Lung (tissue), 12 donors: ENCODE data around the gene FUS. TPM values are rescaled to one million over a fixed set of nuclear protein-coding genes. Genes with fewer than 3 reads are reported as not detected.

Experiments used
- ATAC-seq: fragments of 200-7000 bp; cut with Tn5 transposase; one replicate; pipeline ENCODE4 v1.9.1; 2020; ENCODE audit warnings: moderate number of reproducible peaks; ENCODE audit not compliant: insufficient read depth, low FRiP score
- DNase-seq, 3 donors: peaks; one replicate each; pipeline ENCODE4 v3.0.0-alpha.2; 2013 to 2017
- H3K27ac ChIP-seq, 2 donors: one replicate each; pipeline ENCODE4 v1.5.1; 2013; ENCODE audit warnings: mild to moderate bottlenecking in 2 of 2, moderate library complexity in 2 of 2, control low read depth in 1 of 2, inconsistent platforms in 1 of 2, low read depth in 1 of 2, low read length in 1 of 2
- H3K27me3 ChIP-seq, 3 donors: one replicate each; pipeline ENCODE4 v1.5.1; 2013; ENCODE audit warnings: low read length in 2 of 3; ENCODE audit not compliant: control insufficient read depth in 3 of 3, insufficient read depth in 3 of 3
- H3K36me3 ChIP-seq, 4 donors: one replicate each; pipeline ENCODE4 v1.5.1; 2013; ENCODE audit warnings: low read length in 4 of 4, mild to moderate bottlenecking in 1 of 4, moderate library complexity in 1 of 4; ENCODE audit not compliant: control insufficient read depth in 4 of 4, insufficient read depth in 4 of 4
- H3K4me1 ChIP-seq, 5 donors: one replicate each; pipeline ENCODE4 v1.5.1; 2013; ENCODE audit warnings: low read length in 5 of 5, mild to moderate bottlenecking in 2 of 5, moderate library complexity in 1 of 5; ENCODE audit not compliant: control insufficient read depth in 5 of 5, insufficient read depth in 5 of 5
- H3K4me3 ChIP-seq: one replicate; pipeline ENCODE4 v1.5.1; 2013; ENCODE audit warnings: mild to moderate bottlenecking, control low read depth, moderate library complexity
- H3K9ac ChIP-seq, 2 donors: one replicate each; pipeline ENCODE4 v1.5.1; 2013; ENCODE audit warnings: low read length in 2 of 2, control low read depth in 1 of 2; ENCODE audit not compliant: insufficient read depth in 1 of 2
- H3K9me3 ChIP-seq, 4 donors: one replicate each; pipeline ENCODE4 v1.5.1; 2013; ENCODE audit warnings: low read length in 3 of 4, mild to moderate bottlenecking in 1 of 4, moderate library complexity in 1 of 4; ENCODE audit not compliant: control insufficient read depth in 4 of 4, insufficient read depth in 3 of 4
- WGBS, 2 donors: extraction: QIAGEN DNeasy Blood & Tissue Kit; methylation state at CpG; one replicate each; pipeline ENCODE4 v1.1.7; 2013; 5-methylcytosine and 5-hydroxymethylcytosine counted together
- polyA plus RNA-seq, 2 donors: library from polyadenylated mRNA; stranded (reverse); fragments of 200-250 nt; gene quantifications; one replicate each; pipeline ENCODE4 v1.2.1, GENCODE V29; 2013
- total RNA-seq, 2 donors: library from RNA; depleted of rRNA in 1 of 2; stranded (reverse); fragments of >200 nt in 1 of 2; gene quantifications; one replicate each; pipeline ENCODE4 v1.2.1, GENCODE V29; 2014 to 2021
- TF ChIP-seq, protein P1 (sequence below): IDR thresholded peaks from 2 replicates; pipeline ENCODE4 v1.5.1; 2012; ENCODE audit warnings: mild to moderate bottlenecking; ENCODE audit errors: control extremely low read depth, extremely low read depth
- donor health status: control.
- donor health status: control.
- donor health status: Bipolar disorder and iron deficiency.
- donor health status: healthy.
- donor health status: DM: yes; HTN: yes; CAD: no.

FUS gene
- total and polyA plus RNA-seq, 4 donors = 110 to 272 (median 242) TPM

GRCh38 chr16:31183432-31184428 lies 3.8 kb downstream of the FUS start:
- Histone ChIP-seq H3K4me1 (peaks cover 8 to 34% (median 10%) of the 10 kb centered on the region in 5 donors), H3K9ac (no peak overlapping the region), H3K27me3 (no peaks in the 10 kb centered on the region), H3K36me3 (peaks cover 42 to 60% (median 54%) of the 10 kb centered on the region in 4 donors), H3K27ac (no peak overlapping the region), H3K9me3 (no peaks in the 10 kb centered on the region), H3K4me3 (no peak overlapping the region)
- TF ChIP-seq, protein P1, sequence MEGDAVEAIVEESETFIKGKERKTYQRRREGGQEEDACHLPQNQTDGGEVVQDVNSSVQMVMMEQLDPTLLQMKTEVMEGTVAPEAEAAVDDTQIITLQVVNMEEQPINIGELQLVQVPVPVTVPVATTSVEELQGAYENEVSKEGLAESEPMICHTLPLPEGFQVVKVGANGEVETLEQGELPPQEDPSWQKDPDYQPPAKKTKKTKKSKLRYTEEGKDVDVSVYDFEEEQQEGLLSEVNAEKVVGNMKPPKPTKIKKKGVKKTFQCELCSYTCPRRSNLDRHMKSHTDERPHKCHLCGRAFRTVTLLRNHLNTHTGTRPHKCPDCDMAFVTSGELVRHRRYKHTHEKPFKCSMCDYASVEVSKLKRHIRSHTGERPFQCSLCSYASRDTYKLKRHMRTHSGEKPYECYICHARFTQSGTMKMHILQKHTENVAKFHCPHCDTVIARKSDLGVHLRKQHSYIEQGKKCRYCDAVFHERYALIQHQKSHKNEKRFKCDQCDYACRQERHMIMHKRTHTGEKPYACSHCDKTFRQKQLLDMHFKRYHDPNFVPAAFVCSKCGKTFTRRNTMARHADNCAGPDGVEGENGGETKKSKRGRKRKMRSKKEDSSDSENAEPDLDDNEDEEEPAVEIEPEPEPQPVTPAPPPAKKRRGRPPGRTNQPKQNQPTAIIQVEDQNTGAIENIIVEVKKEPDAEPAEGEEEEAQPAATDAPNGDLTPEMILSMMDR = no peak
- no peak for ATAC-seq
- DNase-seq = no peak
- 81 to 85% methylated on average over 10 of the region's 10 CpGs for WGBS, 2 donors

DNA sequence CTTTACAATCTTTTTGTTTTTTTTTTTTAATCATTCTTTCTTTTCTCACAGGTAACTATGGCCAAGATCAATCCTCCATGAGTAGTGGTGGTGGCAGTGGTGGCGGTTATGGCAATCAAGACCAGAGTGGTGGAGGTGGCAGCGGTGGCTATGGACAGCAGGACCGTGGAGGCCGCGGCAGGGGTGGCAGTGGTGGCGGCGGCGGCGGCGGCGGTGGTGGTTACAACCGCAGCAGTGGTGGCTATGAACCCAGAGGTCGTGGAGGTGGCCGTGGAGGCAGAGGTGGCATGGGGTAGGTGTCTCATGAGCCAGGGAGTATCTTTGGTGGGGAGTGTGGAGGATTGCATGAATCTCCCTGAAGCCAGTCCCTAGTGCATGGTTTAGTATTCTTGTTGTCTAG lies 4.9 kb downstream of the FUS start:
- H3K27me3 ChIP-seq = no peaks in the 10 kb centered on the region
- ATAC-seq (no peak), DNase-seq (no peak)
- H3K4me3 ChIP-seq = no peak overlapping the region
- H3K36me3 ChIP-seq = peaks cover 48 to 72% (median 64%) of the 10 kb centered on the region in 4 donors
- WGBS, 2 donors = 93 to 97% methylated on average over 14 of the region's 14 CpGs
- peaks cover 8 to 28% (median 10%) of the 10 kb centered on the region in 5 donors for H3K4me1 ChIP-seq
- no peaks in the 10 kb centered on the region for H3K9me3 ChIP-seq
- no peak overlapping the region for H3K9ac ChIP-seq
- H3K27ac ChIP-seq = no peak overlapping the region
- TF ChIP-seq, protein P1 = no peak

GRCh38 chr16:31185339-31185738 lies 5.4 kb downstream of the FUS start:
- ATAC-seq = no peak
- no peak overlapping the region for H3K27ac ChIP-seq
- H3K4me3 ChIP-seq = no peak overlapping the region
- H3K9ac ChIP-seq = no peak overlapping the region
- WGBS, 2 donors = 71 to 72% methylated on average over 5 of the region's 5 CpGs
- peaks cover 52 to 76% (median 67%) of the 10 kb centered on the region in 4 donors for H3K36me3 ChIP-seq
- H3K4me1 ChIP-seq = peaks cover 8 to 28% (median 10%) of the 10 kb centered on the region in 5 donors
- H3K27me3 ChIP-seq = no peaks in the 10 kb centered on the region
- no peaks in the 10 kb centered on the region for H3K9me3 ChIP-seq
- no peak for DNase-seq
- TF ChIP-seq, protein P1 = no peak
